ENCODE measurements around the gene RAB26. TPM values are rescaled to one million over a fixed set of nuclear protein-coding genes. Genes with fewer than 3 reads are reported as not detected.
"Not testable (repeated sequence)": the region's sequence is repeated elsewhere in the genome, so short reads cannot be mapped to it uniquely, and the experiment has no call there.

RAB26 gene
- total RNA-seq, 2 donors from 2014 or later: 18.2 to 24.5 TPM

DNA sequence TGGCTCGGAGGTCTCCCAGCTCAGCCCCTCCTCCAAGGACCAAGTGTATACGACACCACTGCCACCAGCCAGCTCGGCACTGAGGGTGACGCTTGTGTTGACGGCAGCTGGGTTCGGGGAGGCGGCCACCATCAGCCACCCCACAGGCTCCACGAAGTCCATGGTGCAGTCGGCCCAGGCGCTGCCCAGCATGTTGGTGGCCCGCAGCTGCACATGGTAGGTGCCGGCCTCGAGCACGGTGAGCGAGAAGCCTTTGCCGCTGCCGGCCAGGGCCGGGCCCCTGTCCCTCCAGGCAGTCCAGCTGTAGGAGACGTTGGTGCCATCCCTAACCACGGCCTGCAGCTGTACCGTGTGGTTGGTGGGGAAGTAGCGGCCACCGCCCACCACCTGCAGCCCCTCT lies 38.6 kb upstream of the RAB26 start:
- H3K27ac ChIP-seq; intact Hi-C loops (cut with DNase I); H3K9ac ChIP-seq (ENCODE audit: low read depth in 2 of 2, low read length in 2 of 2); H3K4me1 ChIP-seq; DNase-seq; H3K27me3 ChIP-seq; H3K9me3 ChIP-seq; H3K4me3 ChIP-seq; H3K36me3 ChIP-seq: not testable (repeated sequence)

DNA sequence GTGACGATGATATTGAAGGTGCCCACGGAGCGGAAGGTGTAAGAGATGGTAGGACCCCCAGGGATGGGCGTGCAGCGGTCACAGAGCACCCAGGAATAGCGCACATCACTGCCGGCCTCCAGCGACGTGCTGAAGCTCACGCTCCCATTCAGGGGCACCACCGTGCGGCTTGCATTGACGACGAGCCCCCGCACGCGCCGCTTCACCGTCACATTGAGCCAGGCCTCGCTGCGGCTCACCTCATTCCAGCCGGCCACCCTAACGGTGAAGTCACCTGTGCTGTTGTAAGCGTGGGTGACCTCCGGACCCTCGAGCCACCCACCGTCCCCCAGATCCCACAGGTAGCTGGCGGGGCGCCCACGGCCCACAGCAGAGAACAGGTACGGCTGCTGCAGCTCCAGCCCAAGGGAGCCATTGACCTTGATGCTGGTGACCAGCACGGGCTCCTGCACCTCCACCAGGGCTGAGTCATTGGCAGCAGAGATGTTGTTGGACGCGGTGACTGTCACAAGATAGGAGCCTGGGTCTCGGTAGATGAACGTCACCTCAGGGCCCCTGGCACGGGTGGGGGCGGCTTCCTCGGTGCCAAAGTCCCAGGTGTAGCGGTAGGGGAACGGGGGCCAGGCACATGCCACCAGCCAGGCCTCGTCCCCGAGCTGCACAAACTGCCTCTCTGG lies 38.0 kb upstream of the RAB26 start:
- H3K9me3 ChIP-seq; DNase-seq; H3K36me3 ChIP-seq; H3K27me3 ChIP-seq; H3K27ac ChIP-seq; H3K4me3 ChIP-seq; H3K9ac ChIP-seq (ENCODE audit: low read depth in 2 of 2, low read length in 2 of 2); H3K4me1 ChIP-seq; intact Hi-C loops (cut with DNase I): not testable (repeated sequence)

DNA sequence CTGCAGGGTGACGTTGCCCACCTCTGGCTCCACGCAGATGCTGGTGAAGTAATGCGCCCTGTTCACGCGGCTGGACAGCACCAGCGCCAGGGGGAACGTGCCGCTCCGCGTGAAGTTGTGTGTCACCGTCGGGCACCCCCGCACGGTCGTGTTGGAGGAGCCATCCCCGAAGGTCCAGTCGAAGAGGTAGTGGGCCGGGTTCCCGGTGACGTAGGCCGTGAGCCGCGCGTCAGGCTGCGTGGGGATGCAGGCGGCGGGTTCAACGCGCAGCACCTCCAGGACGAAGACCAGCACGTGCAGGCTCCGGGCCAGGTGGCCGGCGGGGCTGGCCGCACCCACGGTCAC lies 37.4 kb upstream of the RAB26 start:
- H3K9me3 ChIP-seq; H3K4me3 ChIP-seq; intact Hi-C loops (cut with DNase I); H3K9ac ChIP-seq (ENCODE audit: low read depth in 2 of 2, low read length in 2 of 2); H3K36me3 ChIP-seq; DNase-seq; H3K27ac ChIP-seq; H3K4me1 ChIP-seq; H3K27me3 ChIP-seq: not testable (repeated sequence)

- H3K4me3 ChIP-seq; H3K4me1 ChIP-seq; intact Hi-C loops (cut with DNase I); H3K9ac ChIP-seq (ENCODE audit: low read depth in 2 of 2, low read length in 2 of 2); H3K36me3 ChIP-seq; H3K9me3 ChIP-seq; H3K27me3 ChIP-seq; H3K27ac ChIP-seq; DNase-seq: not testable (repeated sequence)
Measured at GRCh38 chr16:2111412-2112335, 36.8 kb upstream of the RAB26 start.

- DNase-seq; H3K4me3 ChIP-seq; H3K9me3 ChIP-seq; H3K9ac ChIP-seq (ENCODE audit: low read depth in 2 of 2, low read length in 2 of 2); H3K27ac ChIP-seq; intact Hi-C loops (cut with DNase I); H3K27me3 ChIP-seq; H3K4me1 ChIP-seq; H3K36me3 ChIP-seq: not testable (repeated sequence)
Measured at GRCh38 chr16:2112539-2113106, 35.8 kb upstream of the RAB26 start.

DNA sequence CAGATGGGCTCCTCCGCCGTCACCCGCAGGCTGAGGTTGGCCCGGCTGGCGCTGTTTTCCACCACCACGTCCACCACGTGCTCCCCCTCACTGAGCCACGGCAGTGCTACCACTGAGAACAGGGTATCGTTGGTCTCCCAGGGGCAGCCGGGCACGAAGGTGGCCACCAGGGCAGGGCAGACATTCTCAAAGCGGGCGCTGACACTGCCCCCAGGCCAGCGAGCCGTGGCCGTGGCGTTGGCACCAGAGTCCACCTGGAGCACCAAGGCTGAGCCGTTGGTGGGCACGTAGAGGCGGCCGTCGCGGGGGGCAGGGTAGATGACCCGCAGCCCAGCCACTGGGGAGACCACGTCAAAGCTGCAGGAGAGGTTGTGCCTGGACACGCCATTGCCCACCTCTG lies 34.2 kb upstream of the RAB26 start:
- H3K27ac ChIP-seq; H3K4me1 ChIP-seq; H3K27me3 ChIP-seq; H3K4me3 ChIP-seq; H3K9me3 ChIP-seq; intact Hi-C loops (cut with DNase I); H3K9ac ChIP-seq (ENCODE audit: low read depth in 2 of 2, low read length in 2 of 2); H3K36me3 ChIP-seq; DNase-seq: not testable (repeated sequence)

- DNase-seq; intact Hi-C loops (cut with DNase I); H3K27ac ChIP-seq; H3K4me3 ChIP-seq; H3K27me3 ChIP-seq; H3K9me3 ChIP-seq; H3K4me1 ChIP-seq; H3K36me3 ChIP-seq; H3K9ac ChIP-seq (ENCODE audit: low read depth in 2 of 2, low read length in 2 of 2): not testable (repeated sequence)
Measured at GRCh38 chr16:2114885-2115590, 33.4 kb upstream of the RAB26 start.

- TF ChIP-seq, protein P1, sequence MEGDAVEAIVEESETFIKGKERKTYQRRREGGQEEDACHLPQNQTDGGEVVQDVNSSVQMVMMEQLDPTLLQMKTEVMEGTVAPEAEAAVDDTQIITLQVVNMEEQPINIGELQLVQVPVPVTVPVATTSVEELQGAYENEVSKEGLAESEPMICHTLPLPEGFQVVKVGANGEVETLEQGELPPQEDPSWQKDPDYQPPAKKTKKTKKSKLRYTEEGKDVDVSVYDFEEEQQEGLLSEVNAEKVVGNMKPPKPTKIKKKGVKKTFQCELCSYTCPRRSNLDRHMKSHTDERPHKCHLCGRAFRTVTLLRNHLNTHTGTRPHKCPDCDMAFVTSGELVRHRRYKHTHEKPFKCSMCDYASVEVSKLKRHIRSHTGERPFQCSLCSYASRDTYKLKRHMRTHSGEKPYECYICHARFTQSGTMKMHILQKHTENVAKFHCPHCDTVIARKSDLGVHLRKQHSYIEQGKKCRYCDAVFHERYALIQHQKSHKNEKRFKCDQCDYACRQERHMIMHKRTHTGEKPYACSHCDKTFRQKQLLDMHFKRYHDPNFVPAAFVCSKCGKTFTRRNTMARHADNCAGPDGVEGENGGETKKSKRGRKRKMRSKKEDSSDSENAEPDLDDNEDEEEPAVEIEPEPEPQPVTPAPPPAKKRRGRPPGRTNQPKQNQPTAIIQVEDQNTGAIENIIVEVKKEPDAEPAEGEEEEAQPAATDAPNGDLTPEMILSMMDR (IDR thresholded peaks at IDR 0.05): no peak
- no peaks in the 10 kb centered on the region for H3K4me1 ChIP-seq
Measured at GRCh38 chr16:2115591-2115973, 32.8 kb upstream of the RAB26 start.

GRCh38 chr16:2116428-2116827 lies 32.0 kb upstream of the RAB26 start:
- H3K36me3 ChIP-seq; H3K27ac ChIP-seq; H3K27me3 ChIP-seq; H3K4me3 ChIP-seq; H3K4me1 ChIP-seq; H3K9ac ChIP-seq (ENCODE audit: low read depth in 2 of 2, low read length in 2 of 2); DNase-seq; H3K9me3 ChIP-seq; intact Hi-C loops (cut with DNase I): not testable (repeated sequence)

More at GRCh38 chr16:2115591-2115973, 32.8 kb upstream of the RAB26 start:
- no peaks in the 10 kb centered on the region for H3K9me3 ChIP-seq
- H3K27ac ChIP-seq: no peak overlapping the region
- intact Hi-C loops (cut with DNase I): no loop called here
- no peak for DNase-seq
- no peaks in the 10 kb centered on the region for H3K27me3 ChIP-seq
- H3K36me3 ChIP-seq: no peaks in the 10 kb centered on the region
- H3K9ac ChIP-seq (ENCODE audit: low read depth in 2 of 2, low read length in 2 of 2): no peak overlapping the region
- no peak overlapping the region for H3K4me3 ChIP-seq

GRCh38 chr16:2117341-2117740 lies 31.1 kb upstream of the RAB26 start:
- H3K36me3 ChIP-seq; H3K4me3 ChIP-seq; H3K27me3 ChIP-seq; intact Hi-C loops (cut with DNase I); H3K4me1 ChIP-seq; H3K27ac ChIP-seq; H3K9me3 ChIP-seq; DNase-seq; H3K9ac ChIP-seq (ENCODE audit: low read depth in 2 of 2, low read length in 2 of 2): not testable (repeated sequence)

- H3K4me1 ChIP-seq; H3K9me3 ChIP-seq; H3K4me3 ChIP-seq; intact Hi-C loops (cut with DNase I); H3K27me3 ChIP-seq; H3K9ac ChIP-seq (ENCODE audit: low read depth in 2 of 2, low read length in 2 of 2); DNase-seq; H3K36me3 ChIP-seq; H3K27ac ChIP-seq: not testable (repeated sequence)
Measured at GRCh38 chr16:2117960-2118722, 30.3 kb upstream of the RAB26 start.

All from colonic mucosa (tissue), 4 donors.